Stimulated activated CD4-positive, alpha-beta T cell treated with anti-CD3 and anti-CD28 coated beads, Interleukin-4, amount 100 ng/mL, for 24 hours (primary cell): ENCODE measurements around the gene FTCD.

Experiments used
- DNase-seq: peaks from one replicate; pipeline ENCODE4 v3.0.0-alpha.2; 2020

FTCD gene

GRCh38 chr21:46135782-46136395 lies 19.5 kb downstream of the FTCD start:
- no peak for DNase-seq

GRCh38 chr21:46131838-46132651 lies 23.3 kb downstream of the FTCD start:
- no peak for DNase-seq

- DNase-seq: no peak
These were observed 23.9 kb downstream of the FTCD start for GRCh38 chr21:46131588-46131837.

- DNase-seq: no peak
These were observed 24.4 kb downstream of the FTCD start for GRCh38 chr21:46130831-46131587.

GRCh38 chr21:46129846-46130651 lies 25.3 kb downstream of the FTCD start:
- DNase-seq: no peak

- DNase-seq: no peak
These were observed 26.3 kb downstream of the FTCD start for GRCh38 chr21:46128933-46129571.

GRCh38 chr21:46128106-46128932 lies 27.1 kb downstream of the FTCD start:
- no peak for DNase-seq

GRCh38 chr21:46127239-46128105 lies 27.9 kb downstream of the FTCD start:
- DNase-seq: no peak

- DNase-seq: no peak
These were observed 28.8 kb downstream of the FTCD start for GRCh38 chr21:46126309-46127238.

GRCh38 chr21:46125846-46126301 lies 29.5 kb downstream of the FTCD start:
- no peak for DNase-seq

GRCh38 chr21:46124926-46125845 lies 30.2 kb downstream of the FTCD start:
- no peak for DNase-seq

- no peak for DNase-seq
These were observed 31.1 kb downstream of the FTCD start for GRCh38 chr21:46124083-46124925.

- DNase-seq: no peak
These were observed 32.4 kb downstream of the FTCD start for GRCh38 chr21:46122758-46123683.

- no peak for DNase-seq
These were observed 33.1 kb downstream of the FTCD start for GRCh38 chr21:46122237-46122671.

- DNase-seq: no peak
These were observed 33.8 kb downstream of the FTCD start for GRCh38 chr21:46121286-46122221.
